Activated T-cell treated with anti-CD3 and anti-CD28 coated beads, Interleukin-2, amount 50 U/mL, for 1 hour (primary cell): Measurements from ENCODE around the gene FRMPD2.
"Not testable (repeated sequence)": the region's sequence is repeated elsewhere in the genome, so short reads cannot be mapped to it uniquely, and the experiment has no call there.

Experiments used
- DNase-seq: peaks from one replicate; pipeline ENCODE4 v3.0.0-alpha.2; 2020

The FRMPD2 gene

DNA sequence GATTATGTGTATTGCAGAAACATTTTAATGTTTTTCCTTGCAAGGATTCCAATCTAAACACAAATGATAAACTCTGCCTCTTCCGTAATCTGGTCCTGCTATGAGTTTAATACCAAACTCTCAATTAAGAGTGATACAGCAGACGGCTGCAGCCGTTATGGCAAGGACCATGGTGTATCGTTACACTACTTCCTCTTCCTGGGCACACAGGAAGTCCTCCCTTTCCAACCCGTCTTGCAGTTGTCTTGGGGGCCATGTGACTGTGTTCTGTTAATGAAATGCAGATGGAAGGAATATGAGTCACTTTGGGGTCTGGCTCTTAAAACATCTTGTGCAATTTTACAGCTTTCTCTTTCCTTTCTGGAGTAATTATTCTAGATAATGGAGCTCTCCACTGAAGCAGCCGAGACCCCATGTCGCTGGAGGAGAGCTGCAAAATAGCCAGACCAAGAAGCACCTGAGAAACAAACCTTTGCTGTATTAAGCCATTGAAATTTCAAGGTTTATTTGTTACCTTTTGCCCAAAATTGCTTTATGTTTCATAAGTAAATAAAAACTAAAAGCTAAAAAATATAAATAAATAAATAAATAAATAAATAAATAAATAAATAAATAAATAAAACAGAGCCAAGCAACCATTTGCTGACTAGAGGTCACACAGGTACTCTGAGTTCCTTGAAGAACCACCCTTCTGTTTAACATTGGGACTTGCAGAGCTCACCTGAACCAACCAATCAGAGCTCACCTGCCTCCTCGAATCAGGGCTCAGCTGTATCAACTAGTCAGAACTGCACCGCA, 74.7 kb downstream of the FRMPD2 start:
- no peak for DNase-seq

DNA sequence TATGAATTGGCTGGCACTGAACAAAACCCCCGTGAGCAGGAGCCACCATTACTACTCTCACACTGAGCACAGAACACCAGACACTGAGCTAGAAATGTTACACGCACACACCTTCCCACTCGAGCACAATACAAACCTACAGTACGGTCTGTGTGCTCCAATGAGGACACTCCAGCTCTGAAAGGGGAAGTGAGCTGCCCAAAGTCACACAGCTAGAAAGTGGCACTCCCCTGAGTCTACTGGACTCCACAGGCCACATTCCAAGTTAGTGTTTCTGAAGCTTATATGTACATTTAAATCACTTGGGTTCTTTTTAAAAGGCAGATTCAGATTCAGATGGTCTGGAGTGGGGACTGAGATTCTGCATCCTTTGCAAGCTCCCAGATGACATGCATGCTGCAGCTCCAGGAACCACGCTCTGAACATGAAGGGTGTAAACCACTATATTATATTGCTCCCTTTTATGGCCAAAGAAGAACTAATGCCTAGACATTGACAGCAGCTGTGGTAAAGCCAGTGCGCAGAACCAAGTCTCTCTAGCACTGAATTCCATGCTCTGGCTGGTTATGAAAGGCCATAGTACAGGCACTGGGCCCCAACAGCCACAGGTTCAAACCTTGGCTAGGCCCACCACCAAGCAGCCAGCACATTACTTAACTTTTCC, 77.1 kb downstream of the FRMPD2 start:
- no peak for DNase-seq

DNA sequence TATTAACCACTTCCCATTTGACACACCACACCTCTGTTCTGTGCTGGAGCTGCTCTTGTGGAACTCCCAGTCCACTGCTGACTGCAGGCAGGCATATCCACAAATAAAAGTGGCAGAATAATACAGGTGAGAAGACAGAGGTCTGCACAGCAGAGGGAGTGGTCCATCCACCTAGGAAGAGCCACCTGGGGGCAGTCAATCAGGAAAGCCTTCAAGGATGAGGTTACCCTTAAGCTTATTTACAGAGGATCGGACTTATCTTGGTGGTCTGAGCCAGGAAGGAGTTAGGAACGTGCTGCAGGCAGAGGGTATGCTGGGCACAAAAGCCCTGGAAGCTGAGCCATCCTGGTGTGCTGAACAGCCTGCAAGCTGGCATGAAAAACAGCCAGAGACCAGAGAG, 78.7 kb downstream of the FRMPD2 start:
- DNase-seq: no peak

DNA sequence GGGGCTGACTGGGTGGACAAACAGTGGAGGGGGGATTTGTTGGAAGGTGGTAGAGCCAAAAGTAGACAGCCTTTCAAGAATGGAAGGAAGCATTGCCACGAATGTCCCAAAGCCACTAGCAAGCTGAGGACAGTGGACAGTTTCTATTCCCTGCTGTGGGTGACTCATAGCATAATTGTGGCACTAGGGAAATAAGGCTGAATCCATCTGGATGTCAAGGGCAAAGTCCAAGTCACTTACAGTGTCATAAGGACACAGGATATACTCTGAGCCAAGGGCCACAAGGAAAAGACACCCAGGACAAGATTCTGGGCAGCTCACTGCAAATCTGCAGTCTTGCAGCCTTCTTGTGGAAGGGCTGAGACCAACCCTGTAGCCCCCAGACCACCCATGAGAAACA, 79.7 kb downstream of the FRMPD2 start:
- DNase-seq: no peak

DNA sequence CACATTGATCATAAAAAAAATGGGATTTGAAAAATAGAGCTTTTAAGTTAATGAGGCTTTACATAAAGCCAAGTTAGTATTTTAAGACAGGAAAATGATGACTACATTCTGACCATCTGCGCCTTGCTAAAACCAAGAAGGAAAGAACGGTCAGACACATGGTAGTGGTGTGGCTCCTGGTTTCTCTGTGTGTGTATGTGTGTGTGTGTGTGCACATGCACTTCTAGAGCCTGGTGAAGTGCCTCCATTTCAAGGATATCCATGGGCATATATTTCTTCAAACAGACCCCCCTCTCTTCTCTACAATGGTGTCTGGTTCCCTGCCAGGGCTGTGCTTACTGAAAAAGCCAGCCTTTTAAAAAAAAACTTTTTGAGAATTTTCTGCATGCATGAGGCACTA, 80.9 kb downstream of the FRMPD2 start:
- DNase-seq: no peak

DNA sequence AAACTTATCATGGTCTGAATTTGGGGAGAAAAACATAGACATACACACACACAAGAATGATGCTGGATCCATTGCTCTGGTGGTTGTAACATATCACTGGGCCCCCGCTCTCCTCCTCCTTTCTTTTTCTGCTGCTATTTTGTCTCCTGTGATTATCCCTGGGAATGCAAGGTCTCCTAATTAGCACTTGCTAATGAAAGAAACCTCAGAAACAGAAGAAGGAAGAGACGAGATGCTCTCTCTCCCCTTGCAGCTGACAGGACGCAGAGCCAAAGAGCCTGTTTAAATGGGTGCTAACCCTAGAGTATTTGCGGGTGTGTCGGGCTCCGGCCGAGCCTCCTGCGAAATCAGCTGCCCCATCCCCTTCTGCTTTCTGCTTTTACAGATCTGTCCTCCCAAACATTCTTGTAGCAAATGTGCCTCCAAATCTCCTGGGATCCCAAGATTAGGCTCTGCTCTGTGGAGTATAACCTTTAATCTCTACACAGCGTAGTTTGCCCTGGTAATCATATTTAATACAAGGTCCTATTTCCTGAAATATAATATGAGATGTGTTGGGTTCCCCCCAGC, 81.5 kb downstream of the FRMPD2 start:
- no peak for DNase-seq

DNA sequence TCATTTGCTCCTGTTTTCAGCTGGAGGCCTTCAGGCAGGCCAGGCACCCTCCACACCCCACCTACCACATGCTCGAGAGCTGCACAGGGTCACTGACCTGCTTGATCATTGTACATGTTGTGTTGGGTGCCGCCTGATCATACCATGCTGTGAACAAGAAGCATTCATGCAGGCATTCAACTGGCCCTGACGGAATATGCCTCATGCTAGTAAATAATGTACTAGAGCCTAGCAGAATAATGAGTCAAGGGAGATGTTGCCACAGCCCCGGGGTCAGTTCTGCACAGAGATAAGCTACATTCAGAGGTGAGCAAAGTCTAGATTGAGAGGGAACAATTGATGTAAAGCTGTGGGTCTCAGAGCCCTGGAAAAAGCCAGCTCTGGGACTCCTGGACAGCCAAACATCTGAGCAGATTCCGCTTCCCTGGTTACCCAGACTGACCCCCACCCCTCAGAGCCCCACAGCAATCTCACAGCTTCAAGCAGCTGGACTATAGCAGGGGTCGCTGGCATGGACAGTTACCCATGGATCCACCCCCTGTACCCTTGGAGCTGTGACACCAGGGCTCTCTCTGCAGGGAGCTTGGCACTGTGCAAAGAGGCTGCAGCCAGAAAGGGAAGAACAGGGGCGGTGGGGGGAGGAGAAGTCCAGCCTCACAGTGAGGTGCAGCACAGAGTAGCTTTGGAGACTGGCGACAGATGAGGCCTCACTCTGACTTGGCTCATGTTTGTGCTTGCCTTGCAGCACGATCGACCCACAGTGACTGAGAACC, 86.6 kb downstream of the FRMPD2 start:
- no peak for DNase-seq

DNA sequence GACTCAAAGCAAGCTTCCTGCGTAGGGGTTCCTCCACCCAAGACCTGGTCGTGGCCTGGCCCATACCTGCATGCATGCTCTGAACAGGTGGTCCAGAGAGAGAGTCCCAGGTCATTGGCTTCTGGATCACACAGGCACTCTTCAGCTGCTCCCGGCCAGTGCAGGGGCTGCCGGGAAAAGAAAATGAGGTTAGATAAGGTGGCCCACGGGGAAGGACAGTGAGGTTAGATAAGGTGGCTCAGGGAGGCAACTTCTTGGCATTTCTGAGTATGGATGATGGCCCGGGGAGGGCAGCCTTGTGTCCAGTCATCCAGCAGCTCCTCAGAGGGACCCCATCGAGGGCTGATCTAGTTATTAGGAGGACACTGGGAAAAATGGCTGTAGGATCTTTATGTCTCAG, 87.4 kb downstream of the FRMPD2 start:
- DNase-seq: no peak

DNA sequence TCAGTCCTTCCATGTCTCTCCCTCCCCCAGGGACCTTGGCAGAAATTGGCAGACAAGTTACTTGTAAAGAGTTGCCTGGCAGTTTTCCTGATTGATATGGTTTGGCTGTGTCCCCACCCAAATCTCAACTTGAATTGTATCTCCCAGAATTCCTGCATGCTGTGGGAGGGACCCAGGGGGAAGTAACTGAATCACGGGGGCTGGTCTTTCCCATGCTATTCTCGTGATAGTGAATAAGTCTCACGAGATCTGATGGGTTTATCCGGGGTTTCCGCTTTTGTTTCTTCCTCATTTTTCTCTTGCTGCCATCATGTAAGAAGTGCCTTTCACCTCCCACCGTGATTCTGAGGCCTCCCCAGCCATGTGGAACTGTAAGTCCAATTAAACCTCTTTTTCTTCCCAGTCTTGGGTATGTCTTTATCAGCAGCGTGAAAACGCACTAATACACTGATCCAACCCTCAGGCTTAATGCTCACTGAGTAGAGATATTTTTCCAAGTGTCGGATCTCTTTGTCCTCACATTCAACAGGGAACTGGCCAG, 88.2 kb downstream of the FRMPD2 start:
- DNase-seq: not testable (repeated sequence)

DNA sequence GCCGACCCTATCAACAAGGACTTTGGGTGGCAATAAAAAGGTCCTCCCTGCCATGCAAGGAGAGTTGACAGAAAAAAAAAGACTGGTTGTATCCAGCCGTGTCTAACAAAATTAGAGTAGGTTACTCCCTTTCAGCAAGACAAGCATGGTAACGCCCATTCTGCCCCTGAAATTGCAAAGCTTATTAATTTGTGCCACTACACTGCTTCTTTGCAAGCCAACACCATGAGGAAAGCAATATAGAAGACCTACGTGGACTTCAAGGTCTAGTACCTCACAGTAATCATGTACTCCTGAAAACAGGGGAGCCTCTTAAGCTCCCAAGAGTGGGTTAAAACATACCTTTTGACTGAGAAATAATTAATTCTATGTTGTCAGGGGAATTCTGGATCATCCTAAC, 90.3 kb downstream of the FRMPD2 start:
- no peak for DNase-seq

DNA sequence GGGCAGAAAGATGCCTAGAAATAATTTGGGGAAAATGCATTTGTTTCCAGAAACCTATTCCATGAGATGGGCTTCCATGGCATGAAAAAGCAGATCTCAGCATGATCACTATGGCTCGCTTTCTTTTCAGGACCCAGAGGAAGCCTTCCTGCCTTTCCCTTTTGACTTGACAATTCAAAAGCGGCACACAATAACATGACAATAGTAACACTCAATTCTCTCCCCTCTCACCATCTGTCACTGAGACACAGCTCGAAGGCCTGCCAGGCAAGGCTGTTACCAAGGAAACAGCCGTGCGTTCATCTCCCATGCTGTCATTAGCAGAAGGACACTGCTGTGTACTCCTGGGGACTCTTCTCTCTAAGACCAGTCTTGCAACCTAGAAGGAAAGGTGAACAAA, 101.8 kb downstream of the FRMPD2 start:
- not testable (repeated sequence) for DNase-seq

DNA sequence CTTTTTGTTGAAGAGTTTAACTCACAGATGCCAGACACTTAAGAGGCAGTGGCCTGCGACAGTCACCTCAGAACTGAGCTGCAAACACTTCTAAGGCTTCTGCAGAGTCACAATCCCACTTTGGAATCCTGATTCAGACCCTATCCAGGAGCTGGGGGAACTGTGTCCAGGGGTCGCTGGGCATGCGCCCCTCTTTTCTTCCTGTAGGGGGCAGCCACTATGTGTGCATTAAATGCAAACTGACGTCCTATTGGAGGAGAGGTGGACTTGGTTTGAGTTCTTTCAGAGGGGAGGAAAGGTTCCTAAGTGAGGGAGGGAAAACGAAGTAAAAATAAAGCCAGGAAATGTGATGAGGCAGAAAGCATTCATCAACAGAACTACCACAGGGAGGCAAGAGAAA, 113.8 kb downstream of the FRMPD2 start:
- DNase-seq: not testable (repeated sequence)

DNA sequence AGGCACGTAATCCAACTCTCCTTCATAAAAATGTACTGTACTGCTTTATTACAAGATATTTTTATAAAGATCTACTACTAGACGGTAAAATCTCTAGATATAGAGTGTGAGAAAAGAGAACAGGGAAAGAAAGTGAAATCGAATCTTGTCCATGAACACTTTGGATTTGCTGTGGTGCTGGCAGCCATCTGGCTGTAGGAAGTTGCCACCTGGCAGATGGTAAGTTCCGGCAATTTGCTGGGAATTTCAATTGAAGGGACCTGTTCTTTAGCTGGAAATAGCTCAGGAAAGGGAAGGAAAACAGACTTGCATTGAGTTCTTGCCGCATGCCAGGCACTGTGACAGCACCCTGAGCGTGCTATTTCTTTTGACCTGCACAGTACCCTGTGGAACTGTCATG, 114.3 kb downstream of the FRMPD2 start:
- DNase-seq: not testable (repeated sequence)

DNA sequence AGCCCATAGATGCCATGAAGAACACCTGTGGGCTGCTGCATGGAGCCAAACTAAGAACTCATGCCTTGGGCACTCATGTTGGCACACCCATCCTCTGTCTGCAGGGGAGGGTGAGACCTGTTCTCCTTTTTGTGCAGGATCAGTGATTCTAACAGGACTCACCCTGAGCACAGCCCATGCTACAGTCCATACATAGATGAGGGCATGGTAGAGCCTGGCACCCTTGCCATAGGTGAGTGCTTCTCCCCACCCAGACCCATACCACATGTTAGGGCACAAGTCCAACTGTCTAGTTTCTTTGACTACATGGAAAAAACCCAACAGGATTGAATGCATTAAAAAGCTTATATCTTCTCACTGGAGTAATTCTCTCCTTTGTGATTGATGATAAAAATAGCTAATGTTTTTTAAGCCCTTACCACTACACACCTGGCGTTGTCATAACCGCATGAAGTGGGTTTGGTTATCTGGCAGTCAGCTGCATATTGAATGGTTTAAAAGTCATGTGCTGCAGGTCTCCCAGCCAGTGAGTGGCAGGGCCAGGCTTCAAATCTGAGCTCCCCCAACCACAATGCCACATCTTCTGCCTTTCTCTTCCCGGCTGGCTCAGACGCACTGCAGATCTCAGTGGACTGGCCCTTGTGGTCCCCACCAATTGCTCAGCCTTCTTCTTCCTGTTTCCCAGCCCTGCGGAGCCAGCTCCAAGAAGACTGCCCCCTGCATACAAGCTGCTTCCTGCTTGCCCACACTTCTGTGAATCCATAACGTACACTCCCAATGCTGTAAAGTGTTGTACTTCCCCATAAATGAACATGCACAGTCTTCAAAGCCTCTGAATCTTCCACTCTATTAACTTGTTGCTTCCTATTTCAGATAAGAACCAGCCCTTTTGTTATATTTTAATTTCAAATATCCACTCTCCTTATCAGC, 120.0 kb downstream of the FRMPD2 start:
- DNase-seq: not testable (repeated sequence)

DNA sequence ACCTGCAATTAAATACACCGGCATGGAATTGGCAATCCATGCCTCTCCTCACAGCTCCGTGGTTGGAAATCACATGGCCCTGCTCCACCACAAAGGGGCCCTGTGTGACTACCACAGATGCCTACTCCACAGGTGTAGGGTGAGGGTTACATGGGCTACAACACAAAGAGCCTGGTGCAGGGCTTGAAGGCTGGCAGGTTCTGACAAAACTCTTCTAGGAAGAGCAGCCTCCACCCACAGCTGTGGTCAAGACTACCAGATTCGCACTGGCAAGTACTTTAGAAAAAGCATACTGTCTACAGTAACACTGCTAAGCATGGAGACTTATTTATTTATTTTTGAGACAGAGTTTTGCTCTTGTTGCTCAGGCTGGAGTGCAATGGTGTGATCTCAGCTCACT, 126.9 kb downstream of the FRMPD2 start:
- DNase-seq: not testable (repeated sequence)

DNA sequence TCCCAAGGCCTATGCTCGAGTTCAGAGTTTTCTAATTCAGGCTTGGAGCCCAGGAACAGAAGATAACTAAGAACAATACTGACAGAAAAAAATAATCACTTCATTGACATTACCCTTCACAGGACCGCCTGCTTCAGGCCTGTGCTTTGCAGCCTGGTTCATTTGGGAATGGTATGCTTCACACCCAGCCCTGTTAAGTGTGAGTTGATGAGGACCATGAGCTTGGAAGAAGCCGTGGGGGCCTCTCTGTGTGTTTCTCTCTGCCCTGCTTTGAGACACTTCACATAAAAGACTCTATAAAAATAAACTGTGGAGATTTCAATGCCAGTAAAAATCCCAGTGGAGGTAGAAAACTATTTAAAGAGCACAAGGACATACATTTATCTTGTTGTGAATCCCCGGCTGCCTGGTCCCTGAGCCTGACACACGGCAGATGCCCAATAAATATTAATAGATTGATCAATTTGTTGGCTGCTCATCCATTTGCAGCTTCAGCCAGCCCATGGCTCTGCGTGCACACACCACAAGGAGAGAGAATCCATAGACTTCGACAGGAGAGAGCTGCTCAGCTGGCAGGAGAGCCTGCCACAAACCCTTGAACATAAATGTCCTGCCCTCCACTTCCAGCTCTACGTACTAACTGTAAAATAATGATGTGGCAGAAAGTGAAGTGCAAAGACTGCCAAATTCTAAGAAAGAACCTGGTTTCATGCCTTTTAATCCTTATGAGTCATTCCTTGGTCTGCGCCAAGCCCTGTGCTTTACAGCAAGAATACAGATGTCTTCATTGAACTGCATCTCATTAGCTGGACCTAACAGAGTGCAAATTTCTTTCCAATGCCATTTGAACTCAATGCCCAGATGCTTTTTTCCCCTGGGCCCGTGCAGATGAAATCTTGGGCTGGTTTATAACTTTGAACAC, 130.5 kb downstream of the FRMPD2 start:
- DNase-seq: not testable (repeated sequence)

DNA sequence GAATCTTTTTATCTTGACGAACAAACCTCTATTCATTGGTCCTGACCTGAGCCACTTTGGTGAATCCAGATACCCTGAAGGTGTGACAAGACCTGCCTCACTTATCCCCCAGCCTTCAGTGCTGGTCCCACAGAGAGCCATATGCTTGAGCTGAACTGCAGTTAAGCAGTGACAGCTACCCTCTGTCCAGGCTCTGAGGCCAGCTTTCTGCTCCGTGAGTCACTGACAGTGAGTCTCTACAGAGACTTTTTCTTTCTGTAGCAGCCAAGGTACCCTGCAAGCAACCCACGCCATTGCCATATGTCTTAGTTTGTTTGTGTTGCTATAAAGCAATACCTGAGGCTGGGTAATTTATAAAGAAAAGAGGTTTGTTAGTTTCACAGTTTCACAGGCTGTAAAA, 133.5 kb downstream of the FRMPD2 start:
- not testable (repeated sequence) for DNase-seq

DNA sequence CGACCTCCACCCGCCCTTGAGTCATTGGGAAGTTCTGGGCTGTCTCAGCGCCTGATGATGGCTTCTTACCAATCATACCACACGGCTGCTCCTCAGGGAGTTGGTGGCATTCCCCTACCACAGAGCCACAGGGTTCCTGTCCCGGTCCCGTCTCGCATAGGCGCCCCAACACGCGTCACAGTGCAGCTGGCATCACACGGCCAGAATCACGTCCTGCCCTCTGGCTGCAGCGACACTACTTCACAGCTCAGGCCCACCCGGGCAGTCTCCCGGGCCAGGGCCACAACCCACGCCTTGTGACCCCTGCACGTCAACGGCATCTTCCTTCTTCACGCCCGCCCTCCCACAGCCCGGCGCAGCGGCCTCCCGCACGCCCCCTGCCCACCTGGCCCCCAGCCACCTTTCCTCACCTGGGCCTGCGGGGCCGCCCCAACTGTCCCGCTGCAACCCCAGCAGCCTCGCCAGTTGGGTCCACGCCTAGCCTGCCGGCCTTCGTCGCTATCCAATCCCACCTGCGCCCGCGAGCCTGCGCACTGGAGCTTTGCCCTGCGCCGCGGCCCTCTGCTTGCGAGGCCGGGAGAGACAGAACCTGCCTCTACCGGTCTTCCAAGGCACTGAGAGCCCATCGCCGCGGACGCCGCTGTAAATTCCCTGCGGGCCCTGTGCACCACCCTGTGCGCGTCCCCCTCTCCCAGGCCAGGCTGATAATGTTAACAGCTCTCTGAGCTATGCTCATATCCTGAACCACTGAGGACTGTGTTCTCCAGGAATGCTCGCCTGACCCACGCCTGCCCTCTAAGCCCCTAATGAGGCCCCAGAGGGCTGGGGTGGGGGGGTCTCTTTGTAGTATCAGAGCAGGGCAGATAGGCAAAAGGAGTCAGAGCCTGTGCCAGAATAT, 134.3 kb downstream of the FRMPD2 start:
- not testable (repeated sequence) for DNase-seq

DNA sequence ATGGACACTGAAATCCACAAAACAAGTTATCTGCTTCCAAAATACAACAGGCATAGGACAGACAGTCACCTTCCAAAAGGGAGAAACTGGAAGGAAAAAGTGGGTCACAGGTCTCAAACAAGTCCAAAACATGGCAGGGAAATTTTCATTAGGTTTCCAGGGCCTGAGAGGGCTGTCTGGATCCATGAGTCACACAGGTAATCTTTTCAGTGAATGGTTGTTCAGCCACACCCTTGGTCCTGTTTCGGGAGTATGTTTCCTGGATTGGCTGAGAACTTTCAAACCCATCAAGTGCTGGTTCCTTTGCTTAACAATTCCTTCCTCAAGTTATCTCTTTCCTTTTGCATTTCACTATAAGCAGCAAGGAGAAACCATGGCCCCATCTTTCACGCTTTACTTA, 145.5 kb downstream of the FRMPD2 start:
- DNase-seq: not testable (repeated sequence)

DNA sequence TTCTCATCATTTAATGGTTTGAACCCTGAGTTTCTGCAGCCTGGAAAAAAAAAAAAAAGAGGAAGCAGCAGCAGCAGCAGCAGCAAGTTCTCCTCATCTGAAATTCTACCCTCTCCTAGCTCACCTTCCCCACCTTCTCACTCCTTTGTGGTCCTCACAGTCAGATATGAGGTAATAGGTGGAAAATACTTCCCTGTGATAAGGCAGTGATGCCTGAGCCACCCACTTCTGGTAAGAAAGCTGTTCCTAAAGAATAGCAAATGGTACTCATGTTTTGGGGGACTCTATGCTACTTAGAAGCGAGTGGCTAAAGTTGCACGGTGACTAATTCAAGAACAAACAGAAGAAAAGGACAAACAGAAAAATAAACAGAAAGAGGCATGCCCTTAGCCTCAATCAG, 148.2 kb downstream of the FRMPD2 start:
- not testable (repeated sequence) for DNase-seq
